Psoas muscle (tissue), 8 donors: ENCODE results near the gene FAM72B. TPM values are rescaled to one million over a fixed set of nuclear protein-coding genes. Genes with fewer than 3 reads are reported as not detected.
"Not testable (repeated sequence)": the region's sequence is repeated elsewhere in the genome, so short reads cannot be mapped to it uniquely, and the experiment has no call there.

Experiments used
- ATAC-seq, 4 donors: fragments of 200-7000 bp; cut with Tn5 transposase; one replicate each; pipeline ENCODE4 v1.9.1; 2020; ENCODE audit warnings: moderate library complexity in 3 of 4, mild to moderate bottlenecking in 2 of 4
- DNase-seq, 2 donors: peaks; one replicate each; pipeline ENCODE4 v3.0.0-alpha.2; 2020
- H3K27ac ChIP-seq: fragments of 200-600 bp; one replicate; pipeline ENCODE4 v1.8.0; 2022
- H3K27me3 ChIP-seq, 3 donors: fragments of 200-600 bp in 1 of 3; one replicate each; pipeline versions ENCODE4 v1.6.1 to v1.8.0; 2013 to 2022; ENCODE audit warnings: low read length in 2 of 3, mild to moderate bottlenecking in 2 of 3, moderate library complexity in 1 of 3; ENCODE audit not compliant: insufficient read depth in 3 of 3
- H3K36me3 ChIP-seq, 2 donors: fragments of 200-600 bp in 1 of 2; one replicate each; pipeline versions ENCODE4 v1.6.1 to v1.8.0; 2013 to 2022; ENCODE audit warnings: low read depth in 1 of 2, mild to moderate bottlenecking in 1 of 2, moderate library complexity in 1 of 2; ENCODE audit not compliant: insufficient read depth in 1 of 2
- H3K4me1 ChIP-seq: fragments of 200-600 bp; one replicate; pipeline ENCODE4 v1.8.0; 2022
- H3K4me3 ChIP-seq: fragments of 200-600 bp; one replicate; pipeline ENCODE4 v1.8.0; 2022; ENCODE audit warnings: mild to moderate bottlenecking
- H3K9me3 ChIP-seq: fragments of 200-600 bp; one replicate; pipeline ENCODE4 v1.8.0; 2022
- WGBS, 3 donors: extraction: QIAGEN DNeasy Blood & Tissue Kit; methylation state at CpG; one replicate each; pipeline versions ENCODE4 v1.1.6 to v1.1.7; 2013; 5-methylcytosine and 5-hydroxymethylcytosine counted together
- intact Hi-C, 2 donors: fragments of 100-400 bp; cut with DNase I; formaldehyde crosslinking; loops; one replicate each; pipeline versions ENCODE4 v1.11.0 to v1.14.2; 2022
- polyA plus RNA-seq, 3 donors: library from polyadenylated mRNA; stranded (reverse); fragments of 200-250 nt; gene quantifications; one replicate each; pipeline ENCODE4 v1.2.3, GENCODE V29; 2013
- total RNA-seq, 4 donors: library from RNA; stranded (reverse); fragmentation: NEBNext Ultra II Directional in 2 of 4; extraction: Animal tissue kit (Norgen Biotek cat#: 25700) in 2 of 4; gene quantifications; one replicate each; pipeline versions ENCODE4 v1.2.1 to v1.2.4, GENCODE V29; 2021 to 2023
- donor health status: healthy with polysubstance abuse.
- donor health status: DM: no; HTN: no; CAD: no; lungs with moderate emphysema.
- donor health status: Bipolar disorder and iron deficiency.
- donor health status: healthy.
- donor health status: DM: yes; HTN: yes; CAD: no.
- donor health status: DM: no; HTN: no; CAD: no.
- donor health status: DM: no; HTN: no; CAD: no.
- donor health status: DM: yes; HTN: yes; CAD: no.

FAM72B gene
- total and polyA plus RNA-seq, 7 donors = 0.12 to 0.99 (median 0.14) TPM; not detected in 2

- intact Hi-C loops, ATAC-seq, H3K4me3 ChIP-seq, H3K9me3 ChIP-seq, H3K27ac ChIP-seq, H3K27me3 ChIP-seq, H3K4me1 ChIP-seq, H3K36me3 ChIP-seq, DNase-seq: not testable (repeated sequence)
- 52% methylated on average over 3 of the region's 5 CpGs; no CpG with 5 or more reads in 2 of the 3 donors for WGBS, 3 donors
These were observed 30.5 kb upstream of the FAM72B start for GRCh38 chr1:121214544-121215156.

- 90% methylated on average over 7 of the region's 9 CpGs; no CpG with 5 or more reads in 1 of the 3 donors for WGBS, 3 donors
- H3K36me3 ChIP-seq, H3K4me1 ChIP-seq, ATAC-seq, H3K27me3 ChIP-seq, H3K4me3 ChIP-seq, H3K9me3 ChIP-seq, intact Hi-C loops, DNase-seq, H3K27ac ChIP-seq: not testable (repeated sequence)
These were observed 29.4 kb upstream of the FAM72B start for GRCh38 chr1:121213491-121213890.

GRCh38 chr1:121210778-121211177 is 26.6 kb upstream of the FAM72B start:
- H3K4me1 ChIP-seq, H3K9me3 ChIP-seq, H3K36me3 ChIP-seq, ATAC-seq, H3K4me3 ChIP-seq, H3K27me3 ChIP-seq, intact Hi-C loops, H3K27ac ChIP-seq, DNase-seq: not testable (repeated sequence)
- 94 to 97% methylated on average over 2 of the region's 2 CpGs; no CpG with 5 or more reads in 1 of the 3 donors for WGBS, 3 donors

- intact Hi-C loops, H3K27me3 ChIP-seq, H3K36me3 ChIP-seq, H3K4me1 ChIP-seq, H3K4me3 ChIP-seq, ATAC-seq, H3K27ac ChIP-seq, DNase-seq, H3K9me3 ChIP-seq: not testable (repeated sequence)
- 68 to 75% (median 68%) methylated on average over 4 to 5 of the region's 6 CpGs for WGBS, 3 donors
These were observed 24.2 kb upstream of the FAM72B start for GRCh38 chr1:121208375-121208774.

- intact Hi-C loops = not testable (repeated sequence)
These were observed 23.2 kb upstream of the FAM72B start for GRCh38 chr1:121207328-121207727.

GRCh38 chr1:121205786-121206711 is 21.9 kb upstream of the FAM72B start:
- H3K4me3 ChIP-seq, H3K27me3 ChIP-seq, H3K36me3 ChIP-seq, H3K9me3 ChIP-seq, intact Hi-C loops, DNase-seq, ATAC-seq, H3K27ac ChIP-seq, H3K4me1 ChIP-seq: not testable (repeated sequence)
- WGBS, 3 donors = 89 to 100% (median 94%) methylated on average over 1 to 2 of the region's 8 CpGs

More at GRCh38 chr1:121207328-121207727, 23.2 kb upstream of the FAM72B start:
- not testable (repeated sequence) for H3K4me1 ChIP-seq, H3K27ac ChIP-seq, ATAC-seq, H3K27me3 ChIP-seq, H3K9me3 ChIP-seq, H3K36me3 ChIP-seq, H3K4me3 ChIP-seq, DNase-seq
- WGBS, 3 donors = 88 to 100% (median 94%) methylated on average over 1 of the region's 2 CpGs

- WGBS, 3 donors = 83 to 96% (median 88%) methylated on average over 2 to 3 of the region's 3 CpGs
- ATAC-seq, H3K27me3 ChIP-seq, intact Hi-C loops, DNase-seq, H3K27ac ChIP-seq, H3K4me1 ChIP-seq, H3K4me3 ChIP-seq, H3K9me3 ChIP-seq, H3K36me3 ChIP-seq: not testable (repeated sequence)
These were observed 18.8 kb upstream of the FAM72B start for GRCh38 chr1:121202986-121203385.

- DNase-seq, H3K27me3 ChIP-seq, ATAC-seq, intact Hi-C loops, H3K27ac ChIP-seq, H3K4me3 ChIP-seq, H3K4me1 ChIP-seq, H3K9me3 ChIP-seq, H3K36me3 ChIP-seq: not testable (repeated sequence)
- WGBS, 3 donors = 76 to 80% (median 77%) methylated on average over 9 of the region's 13 CpGs
These were observed 17.1 kb upstream of the FAM72B start for GRCh38 chr1:121200985-121201981.

GRCh38 chr1:121200232-121200631 is 16.1 kb upstream of the FAM72B start:
- WGBS, 3 donors = no CpG with 5 or more reads among the region's 1 CpG
- H3K27me3 ChIP-seq, intact Hi-C loops, H3K9me3 ChIP-seq, H3K36me3 ChIP-seq, H3K4me1 ChIP-seq, ATAC-seq, H3K4me3 ChIP-seq, DNase-seq, H3K27ac ChIP-seq: not testable (repeated sequence)

GRCh38 chr1:121199763-121200162 is 15.6 kb upstream of the FAM72B start:
- ATAC-seq, H3K4me3 ChIP-seq, H3K27me3 ChIP-seq, intact Hi-C loops, H3K27ac ChIP-seq, DNase-seq, H3K36me3 ChIP-seq, H3K9me3 ChIP-seq, H3K4me1 ChIP-seq: not testable (repeated sequence)
- WGBS, 3 donors = 88 to 95% methylated on average over 1 of the region's 3 CpGs; no CpG with 5 or more reads in 1 of the 3 donors
